NK-92 (cell line): ENCODE measurements around the gene TLN1.

ENCODE experiments used
- DNase-seq: peaks from one replicate; lab custom pipeline; 2025; ENCODE audit not compliant: unreplicated experiment; lab: John Stamatoyannopoulos, UW

Gene TLN1, protein sequence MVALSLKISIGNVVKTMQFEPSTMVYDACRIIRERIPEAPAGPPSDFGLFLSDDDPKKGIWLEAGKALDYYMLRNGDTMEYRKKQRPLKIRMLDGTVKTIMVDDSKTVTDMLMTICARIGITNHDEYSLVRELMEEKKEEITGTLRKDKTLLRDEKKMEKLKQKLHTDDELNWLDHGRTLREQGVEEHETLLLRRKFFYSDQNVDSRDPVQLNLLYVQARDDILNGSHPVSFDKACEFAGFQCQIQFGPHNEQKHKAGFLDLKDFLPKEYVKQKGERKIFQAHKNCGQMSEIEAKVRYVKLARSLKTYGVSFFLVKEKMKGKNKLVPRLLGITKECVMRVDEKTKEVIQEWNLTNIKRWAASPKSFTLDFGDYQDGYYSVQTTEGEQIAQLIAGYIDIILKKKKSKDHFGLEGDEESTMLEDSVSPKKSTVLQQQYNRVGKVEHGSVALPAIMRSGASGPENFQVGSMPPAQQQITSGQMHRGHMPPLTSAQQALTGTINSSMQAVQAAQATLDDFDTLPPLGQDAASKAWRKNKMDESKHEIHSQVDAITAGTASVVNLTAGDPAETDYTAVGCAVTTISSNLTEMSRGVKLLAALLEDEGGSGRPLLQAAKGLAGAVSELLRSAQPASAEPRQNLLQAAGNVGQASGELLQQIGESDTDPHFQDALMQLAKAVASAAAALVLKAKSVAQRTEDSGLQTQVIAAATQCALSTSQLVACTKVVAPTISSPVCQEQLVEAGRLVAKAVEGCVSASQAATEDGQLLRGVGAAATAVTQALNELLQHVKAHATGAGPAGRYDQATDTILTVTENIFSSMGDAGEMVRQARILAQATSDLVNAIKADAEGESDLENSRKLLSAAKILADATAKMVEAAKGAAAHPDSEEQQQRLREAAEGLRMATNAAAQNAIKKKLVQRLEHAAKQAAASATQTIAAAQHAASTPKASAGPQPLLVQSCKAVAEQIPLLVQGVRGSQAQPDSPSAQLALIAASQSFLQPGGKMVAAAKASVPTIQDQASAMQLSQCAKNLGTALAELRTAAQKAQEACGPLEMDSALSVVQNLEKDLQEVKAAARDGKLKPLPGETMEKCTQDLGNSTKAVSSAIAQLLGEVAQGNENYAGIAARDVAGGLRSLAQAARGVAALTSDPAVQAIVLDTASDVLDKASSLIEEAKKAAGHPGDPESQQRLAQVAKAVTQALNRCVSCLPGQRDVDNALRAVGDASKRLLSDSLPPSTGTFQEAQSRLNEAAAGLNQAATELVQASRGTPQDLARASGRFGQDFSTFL (N-terminal part only)

DNA sequence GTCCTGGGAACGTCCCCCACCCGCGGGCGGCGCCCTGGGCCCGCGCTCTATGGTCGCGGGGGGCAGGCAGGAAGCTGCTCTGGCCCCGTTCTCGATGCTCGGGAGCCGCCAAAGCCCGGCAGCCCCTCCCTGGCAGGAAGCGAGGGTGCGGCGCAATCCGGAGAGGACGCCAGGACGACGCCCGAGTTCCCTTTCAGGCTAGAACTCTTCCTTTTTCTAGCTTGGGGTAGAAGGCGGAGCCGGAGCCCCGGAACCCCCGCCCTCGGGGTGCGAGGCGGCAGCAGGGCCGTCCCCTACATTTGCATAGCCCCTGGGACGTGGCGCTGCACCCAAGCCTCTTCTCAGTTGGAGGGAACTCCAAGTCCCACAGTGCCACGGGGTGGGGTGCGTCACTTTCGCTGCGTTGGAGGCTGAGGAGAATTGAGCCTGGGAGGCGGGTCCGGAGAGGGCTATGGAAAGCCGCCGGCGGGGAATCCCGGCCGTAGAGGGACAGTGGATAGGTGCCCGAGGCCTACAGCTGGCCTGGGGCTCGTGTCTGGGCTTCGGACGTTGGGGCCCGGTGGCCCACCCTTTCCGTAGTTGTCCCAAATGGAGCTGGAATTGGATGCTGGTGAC lies at the start of gene TLN1, which contains the start of gene CREB3:
Gene TLN1 (minus strand): TSS at position 11 of the 615 bp plus-strand sequence. CDS start 6,501 bp downstream, outside the sequence.
Gene CREB3 (plus strand): TSS at position 482 of the 615 bp plus-strand sequence. CDS start 107 bp downstream, at position 589.
- DNase-seq = peak; percentile 78

DNA sequence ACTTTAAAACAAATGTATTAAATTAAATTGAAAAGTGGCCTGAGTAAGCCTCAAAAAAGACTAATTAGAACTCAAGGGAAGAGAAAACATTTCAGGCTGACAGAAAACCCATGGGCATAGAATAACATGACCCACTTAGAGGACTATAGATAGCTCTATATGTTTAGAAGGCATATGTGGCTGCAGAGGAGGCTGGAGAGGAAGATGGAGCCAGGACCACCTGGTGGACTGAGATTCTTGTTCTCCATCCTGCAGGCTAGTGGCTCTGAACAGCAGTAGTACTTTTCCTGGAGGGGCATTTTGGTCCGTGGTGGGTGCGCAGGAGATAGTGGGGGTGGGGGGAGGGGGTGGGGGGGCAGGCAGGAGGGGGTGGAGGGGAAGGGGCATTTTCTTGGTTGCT lies 49.1 kb upstream of the TLN1 start:
- DNase-seq = no peak

DNA sequence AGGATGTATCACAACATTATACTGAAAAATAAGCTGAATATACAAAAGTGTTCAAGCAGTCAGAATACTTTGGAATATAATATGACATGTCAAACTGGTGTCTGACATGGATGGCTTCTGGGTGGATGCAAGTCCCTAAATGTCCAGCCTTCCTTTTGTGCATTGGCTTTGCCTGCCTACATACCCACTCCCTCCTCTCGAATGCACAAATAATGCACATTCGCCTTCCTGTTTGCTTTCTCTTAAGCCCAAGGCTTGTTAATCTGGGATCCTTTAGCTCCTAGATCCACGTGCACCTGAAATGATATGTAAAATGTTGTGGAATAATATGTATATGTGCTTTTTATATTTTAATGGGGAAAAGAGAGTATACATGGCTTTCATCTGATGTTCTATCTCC lies 46.5 kb upstream of the TLN1 start:
- no peak for DNase-seq

DNA sequence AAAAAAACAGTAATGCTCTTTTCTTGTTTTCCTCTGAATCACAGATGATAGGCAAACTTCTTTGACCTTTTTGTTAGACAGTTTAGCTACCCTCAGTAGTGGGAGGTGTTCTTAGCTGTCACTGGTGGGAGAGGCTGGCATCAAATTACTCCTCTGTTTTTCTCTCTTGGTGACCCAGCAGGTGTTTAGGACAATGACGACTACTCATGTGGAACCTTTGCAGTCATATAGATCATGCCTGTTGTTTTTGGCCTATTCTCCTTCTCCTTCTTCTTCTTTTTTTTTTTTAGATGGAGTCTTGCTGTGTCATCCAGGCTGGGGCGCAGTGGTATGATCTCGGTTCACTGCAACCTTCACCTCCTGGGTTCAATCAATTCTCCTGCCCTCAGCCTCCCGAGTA lies 44.0 kb upstream of the TLN1 start:
- DNase-seq = no peak

DNA sequence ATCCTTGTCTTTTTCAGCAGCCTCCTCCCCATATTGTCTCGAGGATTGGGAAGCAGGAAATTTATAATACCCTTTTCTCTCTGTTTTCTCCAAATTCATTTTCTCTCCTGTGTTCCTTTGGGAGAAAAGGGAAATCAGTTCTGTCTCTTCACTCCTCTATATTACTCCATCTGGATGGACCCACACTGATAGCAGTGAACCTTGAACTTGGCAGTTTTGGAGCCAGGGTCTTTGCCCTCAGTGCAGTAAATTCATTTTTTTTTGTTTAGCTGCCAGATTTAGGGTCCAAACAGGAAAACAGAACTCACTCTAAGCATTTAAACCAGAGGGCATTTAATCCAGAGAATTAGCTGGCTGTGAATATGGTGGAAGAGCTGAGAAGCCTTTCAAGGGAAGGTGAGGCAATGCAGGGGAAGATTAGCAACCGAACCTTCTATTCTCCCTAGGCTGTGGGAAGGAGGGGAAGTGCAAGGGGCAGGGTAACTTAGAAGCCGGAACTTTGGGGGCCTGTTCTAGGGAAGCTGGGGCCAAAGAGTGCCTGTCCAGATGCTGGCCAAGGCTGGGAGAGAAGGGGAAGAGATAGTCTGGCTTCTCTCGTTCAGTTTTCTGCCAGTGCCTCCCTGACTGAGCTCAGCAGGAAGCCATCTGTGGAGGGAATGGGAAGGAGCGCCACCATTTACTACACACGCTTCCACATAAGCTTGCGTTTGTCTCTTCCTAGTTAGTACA lies 43.1 kb upstream of the TLN1 start:
- DNase-seq = no peak

DNA sequence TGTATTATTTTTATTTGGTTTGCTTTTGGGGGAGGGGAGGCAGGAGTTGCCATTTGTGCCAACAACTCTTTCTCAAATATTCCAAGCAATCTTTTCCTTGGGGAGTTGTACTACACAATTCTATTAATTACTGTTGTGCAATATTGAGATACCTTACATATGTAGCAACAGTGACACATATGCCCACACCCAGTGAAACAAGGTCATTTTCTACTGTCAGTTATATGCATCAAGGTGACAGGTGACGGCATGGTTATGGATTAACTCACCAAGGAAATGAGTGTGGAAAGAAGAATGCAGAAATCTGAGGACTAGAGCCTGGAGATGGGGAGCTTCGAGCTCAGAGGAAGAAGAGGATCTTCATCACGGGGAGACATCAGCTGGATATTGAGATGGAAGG lies 39.9 kb upstream of the TLN1 start:
- no peak for DNase-seq

DNA sequence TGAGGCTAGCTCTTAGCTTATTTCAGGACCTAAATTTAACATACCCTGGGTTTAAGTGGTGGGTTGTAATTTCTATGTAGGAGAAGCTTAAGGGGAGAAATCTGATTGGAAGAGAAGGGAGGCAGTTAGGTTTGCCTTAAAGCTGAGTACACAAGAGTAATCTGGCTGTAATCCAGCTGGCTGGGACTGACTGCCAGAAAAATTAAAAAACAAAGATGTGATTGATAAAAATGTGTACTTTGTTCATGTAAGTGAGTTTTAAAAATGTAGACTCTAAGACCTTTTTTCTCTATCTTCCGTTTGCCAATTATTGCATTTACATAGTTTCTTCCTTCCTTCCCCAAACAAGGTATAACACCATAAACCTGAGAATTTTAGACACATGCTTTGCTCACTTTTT lies 39.5 kb upstream of the TLN1 start:
- no peak for DNase-seq

DNA sequence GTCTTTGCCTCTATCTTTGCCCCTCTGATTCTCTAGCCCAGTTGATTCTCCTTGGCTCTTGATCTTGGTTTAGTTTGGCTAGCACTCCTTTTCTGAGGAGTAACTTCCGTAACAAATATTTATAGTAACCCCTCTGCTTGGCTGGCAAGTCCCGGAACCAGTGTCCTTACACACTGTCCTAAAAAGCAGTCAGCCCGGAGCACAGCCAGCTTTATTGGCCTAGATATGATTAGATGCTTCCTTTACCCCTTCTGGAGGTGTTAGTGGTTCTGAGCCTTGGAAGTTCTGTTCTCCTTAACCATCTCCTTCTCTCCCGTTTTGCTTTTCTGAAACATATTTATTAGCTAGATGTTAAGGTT lies 39.1 kb upstream of the TLN1 start:
- no peak for DNase-seq

DNA sequence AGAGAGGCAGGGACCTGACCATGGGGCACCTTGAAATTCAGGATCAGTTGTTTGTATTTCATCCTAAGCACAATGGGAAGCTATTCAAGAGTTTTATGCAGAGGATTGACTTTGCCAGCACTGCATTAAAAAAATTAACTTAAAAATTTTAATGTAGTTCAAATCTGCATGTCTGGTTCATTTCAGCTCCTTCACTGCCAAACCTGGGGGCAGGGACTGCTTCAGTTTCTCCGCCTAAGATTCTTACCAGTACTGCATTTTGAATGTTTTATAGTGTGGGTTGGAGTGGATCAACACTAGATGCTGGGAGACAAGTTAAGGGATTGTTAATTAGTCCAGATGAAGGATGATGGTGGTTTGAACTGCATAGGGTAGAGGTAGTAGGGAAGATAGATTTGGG lies 37.8 kb upstream of the TLN1 start:
- no peak for DNase-seq

DNA sequence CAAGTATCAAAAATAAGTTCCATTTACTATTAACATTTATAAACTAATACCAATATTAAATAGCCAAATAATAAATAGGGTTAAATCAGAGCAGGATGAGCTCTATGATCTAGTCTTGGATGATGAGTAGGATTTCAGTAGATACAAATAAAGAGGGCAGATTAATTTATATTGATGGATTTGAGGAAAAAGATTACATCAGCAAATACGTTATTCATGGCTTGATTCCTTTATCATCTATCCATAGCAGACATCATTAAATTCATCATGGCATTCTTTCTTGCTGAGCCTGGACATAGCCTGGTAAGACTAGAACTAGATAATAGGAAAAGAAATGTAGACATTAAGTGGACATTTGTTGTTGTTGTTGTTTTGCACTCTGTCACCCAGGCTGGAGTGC lies 35.5 kb upstream of the TLN1 start:
- DNase-seq = no peak

DNA sequence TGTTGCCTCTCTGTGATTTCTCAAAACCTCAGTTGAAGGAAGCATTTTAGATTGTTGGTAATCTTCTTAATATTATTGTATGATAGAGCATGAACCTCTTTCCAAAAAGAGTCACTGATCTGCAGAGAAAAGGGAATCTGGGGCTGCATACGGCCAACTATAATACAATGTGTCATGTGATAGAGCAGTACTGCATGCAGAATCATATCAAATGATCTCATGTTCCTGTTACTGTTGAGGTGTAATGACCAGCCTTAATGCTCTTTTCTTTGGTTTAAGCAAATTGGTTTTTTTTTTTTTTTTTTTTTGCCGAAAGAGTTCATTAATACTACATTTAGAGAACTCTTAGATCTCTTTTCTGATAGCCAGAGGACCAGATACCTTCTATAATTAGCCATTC lies 35.0 kb upstream of the TLN1 start:
- no peak for DNase-seq

DNA sequence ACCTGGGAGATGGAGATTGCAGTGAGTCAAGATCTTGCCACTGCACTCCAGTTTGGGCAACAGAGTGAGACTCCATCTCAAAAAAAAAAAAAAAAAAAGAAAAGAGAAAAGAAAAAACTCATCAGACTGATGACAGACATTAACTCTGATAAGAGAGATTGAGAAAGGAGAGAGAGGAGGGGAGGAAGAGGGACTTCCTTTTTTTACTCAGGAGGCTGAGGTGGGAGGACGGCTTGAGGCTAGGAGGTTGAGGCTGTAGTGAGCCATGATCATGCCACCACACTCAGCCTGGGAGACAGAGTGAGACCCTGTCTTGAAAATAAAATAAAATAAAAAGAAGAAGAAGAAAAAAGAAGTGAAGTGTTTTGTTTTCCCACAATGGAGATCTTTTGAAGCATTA lies 31.8 kb upstream of the TLN1 start:
- DNase-seq = no peak

DNA sequence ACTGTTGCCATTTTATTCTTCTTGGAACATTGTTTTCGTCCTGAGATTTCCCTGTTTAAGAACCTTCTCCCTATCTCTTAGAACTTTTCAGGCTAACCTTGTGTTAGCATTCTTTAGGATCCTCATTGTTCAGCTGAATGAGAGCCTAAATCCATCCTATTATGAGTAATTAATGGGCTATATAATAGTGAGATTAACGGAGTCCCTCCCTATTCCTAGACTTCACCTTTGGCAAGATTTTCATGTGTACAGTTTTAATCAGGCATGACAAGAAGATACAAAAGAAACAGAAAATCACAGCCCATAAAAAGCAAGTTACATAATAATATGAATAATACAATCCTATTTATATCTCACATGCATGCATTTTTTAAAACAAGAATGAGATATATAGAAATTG lies 31.2 kb upstream of the TLN1 start:
- DNase-seq = no peak

DNA sequence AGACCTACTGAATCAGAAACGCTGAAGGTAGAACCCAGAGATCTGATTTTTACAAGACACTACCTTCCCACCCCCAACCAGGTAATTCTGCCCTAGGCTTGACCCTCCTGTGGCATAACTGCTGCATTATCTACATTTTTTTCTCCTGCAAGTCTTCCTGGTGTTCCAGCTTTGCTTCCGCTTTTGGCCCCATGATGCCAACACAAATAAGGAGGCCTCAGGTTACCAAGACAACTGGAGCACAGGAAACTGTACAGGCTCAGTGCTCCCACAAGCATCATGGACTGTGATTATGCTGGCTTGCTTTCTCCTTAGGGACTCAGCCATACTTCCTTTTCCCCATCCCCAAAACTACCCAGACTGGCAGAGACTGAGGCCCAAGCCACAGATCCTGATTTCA lies 28.7 kb upstream of the TLN1 start:
- no peak for DNase-seq

DNA sequence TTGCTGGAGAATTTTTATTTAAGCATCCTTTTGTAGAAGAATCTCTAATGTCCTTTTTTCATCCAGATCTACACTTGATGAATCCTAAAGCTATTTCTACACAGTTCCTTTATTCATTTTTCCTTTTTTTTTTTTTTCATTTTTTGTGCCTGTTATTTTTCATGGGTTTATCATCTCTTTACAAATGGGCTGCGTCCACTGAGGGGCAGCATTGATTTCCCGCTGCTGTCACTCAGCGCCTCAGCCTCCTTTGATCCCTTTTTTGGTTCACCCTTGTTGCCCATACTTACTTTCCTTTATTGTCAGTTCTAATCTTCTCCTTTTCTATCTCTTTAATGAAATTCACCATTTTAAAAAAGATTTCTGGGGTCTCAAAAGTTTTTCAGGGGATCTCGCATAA lies 27.8 kb upstream of the TLN1 start:
- no peak for DNase-seq

DNA sequence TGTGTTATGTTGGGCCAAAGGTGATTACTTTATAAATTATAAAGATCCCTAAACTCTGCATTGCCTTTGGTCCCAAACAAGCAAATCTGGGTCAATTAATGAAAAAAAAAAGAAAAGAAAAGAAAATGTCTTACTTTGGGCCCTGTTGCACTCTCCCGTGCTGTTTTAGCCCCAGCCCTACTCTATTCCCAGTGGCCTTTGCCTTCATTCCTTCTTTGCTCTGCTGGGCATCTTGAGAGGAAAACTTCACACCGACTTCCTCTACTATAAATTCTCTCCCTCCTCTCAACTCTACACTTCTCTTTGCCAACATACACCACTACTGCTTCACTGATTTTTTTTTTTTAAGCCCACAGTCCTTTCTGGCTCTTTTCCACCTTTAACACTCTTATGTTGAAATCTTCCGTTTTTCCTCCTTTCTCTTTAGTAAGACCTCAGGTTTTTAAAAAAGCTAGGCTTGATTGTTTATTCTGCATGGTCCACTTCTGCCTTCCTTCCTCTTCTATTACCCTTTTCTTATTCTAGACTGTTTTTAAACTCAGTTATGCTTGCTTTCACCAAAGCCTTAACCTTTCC lies 26.6 kb upstream of the TLN1 start:
- no peak for DNase-seq

DNA sequence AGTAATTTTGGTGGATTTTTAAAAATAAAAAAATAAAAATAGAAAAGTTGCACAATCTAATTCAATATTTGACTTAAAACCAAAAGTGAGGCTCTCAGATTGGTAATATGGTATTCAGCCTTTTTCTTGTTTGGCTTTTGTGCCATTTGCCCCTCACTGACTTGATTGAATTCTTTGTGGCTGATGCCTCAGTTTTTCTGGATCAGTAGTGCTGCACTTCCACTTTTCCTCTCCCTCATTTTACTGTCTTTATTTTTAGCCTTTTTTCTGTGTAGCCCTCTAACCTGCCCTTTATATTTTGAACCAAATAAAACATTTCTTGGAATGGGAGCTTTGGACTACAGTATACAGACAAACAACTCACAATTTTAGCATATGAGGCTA lies 25.9 kb upstream of the TLN1 start:
- no peak for DNase-seq

DNA sequence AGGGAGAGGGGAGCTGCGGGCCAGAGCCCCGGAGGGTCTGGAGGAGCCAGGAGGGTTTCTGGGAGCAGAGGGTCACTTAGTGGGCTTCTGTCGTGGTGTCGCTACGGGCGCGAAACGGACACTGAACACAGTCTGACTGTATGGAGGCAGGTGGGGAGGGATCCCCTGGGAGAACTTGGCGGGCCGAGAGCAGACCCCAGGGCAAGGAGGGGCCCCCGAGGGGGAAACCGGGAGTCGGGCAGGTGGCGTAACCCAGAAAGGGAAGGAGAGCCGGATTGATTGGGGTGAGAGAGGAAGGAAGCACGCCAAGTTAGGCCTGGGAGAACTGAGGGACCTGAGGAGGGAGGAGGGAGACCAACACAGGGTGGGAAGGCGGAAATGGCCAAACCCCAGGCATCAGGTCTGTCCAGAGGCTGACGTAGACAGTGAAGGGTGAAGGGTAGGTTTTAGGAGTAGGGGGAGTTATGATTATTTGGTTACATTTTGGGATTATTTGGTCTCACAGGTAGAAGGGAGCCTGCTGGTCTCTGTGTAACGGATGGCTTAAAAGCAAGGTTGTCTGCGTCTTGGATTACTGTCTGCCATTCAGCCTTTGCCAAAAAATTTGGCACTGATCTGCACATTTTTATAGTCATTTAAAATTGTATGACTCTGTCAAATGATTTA lies 25.4 kb upstream of the TLN1 start:
- no peak for DNase-seq
